IPS DF 6.9 (cell line): ENCODE measurements around the gene ECEL1.
A peak's percentile ranks its signal among the peaks of the same experiment; 100 is the strongest.

ENCODE experiments used
- DNase-seq: peaks from one replicate; pipeline ENCODE4 v3.0.0-alpha.2; 2013; ENCODE audit warnings: low read depth, low spot score
- H3K27ac ChIP-seq: one replicate; pipeline ENCODE4 v1.5.1; 2013; ENCODE audit warnings: low read length, control low read depth
- H3K27me3 ChIP-seq: 2 replicates; pipeline ENCODE4 v1.6.1; 2013; ENCODE audit warnings: mild to moderate bottlenecking, low read length; ENCODE audit not compliant: control insufficient read depth, insufficient read depth
- H3K36me3 ChIP-seq: 2 replicates; pipeline ENCODE4 v1.6.1; 2013; ENCODE audit warnings: low read length; ENCODE audit not compliant: control insufficient read depth, insufficient read depth
- H3K4me1 ChIP-seq: 2 replicates; pipeline ENCODE4 v1.6.1; 2013; ENCODE audit warnings: low read length; ENCODE audit not compliant: control insufficient read depth, insufficient read depth
- H3K4me3 ChIP-seq: 2 replicates; pipeline ENCODE4 v1.5.1; 2013; ENCODE audit warnings: mild to moderate bottlenecking, low read length
- H3K9me3 ChIP-seq: 2 replicates; pipeline ENCODE4 v1.6.1; 2013; ENCODE audit warnings: low read length, inconsistent platforms; ENCODE audit not compliant: control insufficient read depth, insufficient read depth
- WGBS: extraction: QIAGEN DNeasy Blood & Tissue Kit; methylation state at CpG from one replicate; pipeline ENCODE4 v1.1.7; 2013; ENCODE audit warnings: mixed read lengths, missing lambda C conversion rate; ENCODE audit not compliant: insufficient read length, insufficient coverage; 5-methylcytosine and 5-hydroxymethylcytosine counted together

Gene ECEL1

GRCh38 chr2:232490221-232491138, 2.8 kb upstream of the ECEL1 start:
- no peaks in the 10 kb centered on the region; the same call in 1 of the 2 replicates for H3K36me3 ChIP-seq
- H3K4me3 ChIP-seq = no peak overlapping the region
- peaks cover 9% of the 10 kb centered on the region for H3K4me1 ChIP-seq
- no peaks in the 10 kb centered on the region for H3K9me3 ChIP-seq
- H3K27ac ChIP-seq = no peak overlapping the region
- no CpG with 5 or more reads among the region's 30 CpGs for WGBS
- peaks cover 21% of the 10 kb centered on the region for H3K27me3 ChIP-seq
- no peak for DNase-seq

GRCh38 chr2:232489516-232490220, 2.0 kb upstream of the ECEL1 start:
- Histone ChIP-seq H3K4me1 (peaks cover 9% of the 10 kb centered on the region), H3K27ac (no peak overlapping the region), H3K36me3 (no peaks in the 10 kb centered on the region; the same call in 1 of the 2 replicates), H3K4me3 (no peak overlapping the region), H3K9me3 (no peaks in the 10 kb centered on the region), H3K27me3 (peaks cover 29% of the 10 kb centered on the region)
- DNase-seq = no peak
- WGBS = no CpG with 5 or more reads among the region's 9 CpGs

GRCh38 chr2:232488721-232489300, 1.2 kb upstream of the ECEL1 start:
- no CpG with 5 or more reads among the region's 5 CpGs for WGBS
- Histone ChIP-seq H3K27me3 (peaks cover 35% of the 10 kb centered on the region), H3K4me1 (peaks cover 7% of the 10 kb centered on the region), H3K9me3 (no peaks in the 10 kb centered on the region), H3K36me3 (no peaks in the 10 kb centered on the region; the same call in 1 of the 2 replicates), H3K27ac (no peak overlapping the region), H3K4me3 (no peak overlapping the region)
- DNase-seq = no peak

GRCh38 chr2:232488097-232488711, 570 bp upstream of the ECEL1 start:
- Histone ChIP-seq H3K9me3 (no peaks in the 10 kb centered on the region), H3K27me3 (peaks cover 35% of the 10 kb centered on the region), H3K36me3 (no peaks in the 10 kb centered on the region; the same call in 1 of the 2 replicates), H3K4me3 (peak overlapping the region; percentile 39; the same call in 1 of the 2 replicates), H3K4me1 (peaks cover 6% of the 10 kb centered on the region), H3K27ac (no peak overlapping the region)
- WGBS = no CpG with 5 or more reads among the region's 16 CpGs
- DNase-seq = no peak

- H3K4me3 ChIP-seq = peak overlapping the region; percentile 39; the same call in 1 of the 2 replicates
Measured at GRCh38 chr2:232486558-232487384, 863 bp downstream of the ECEL1 start.

GRCh38 chr2:232485757-232486557, 1.7 kb downstream of the ECEL1 start:
- DNase-seq = no peak
- no CpG with 5 or more reads among the region's 111 CpGs for WGBS
- no peaks in the 10 kb centered on the region for H3K9me3 ChIP-seq
- peak overlapping the region; percentile 39; the same call in 1 of the 2 replicates for H3K4me3 ChIP-seq
- H3K27ac ChIP-seq = no peak overlapping the region
- peaks cover 6% of the 10 kb centered on the region for H3K4me1 ChIP-seq
- no peaks in the 10 kb centered on the region; the same call in 1 of the 2 replicates for H3K36me3 ChIP-seq
- H3K27me3 ChIP-seq = peaks cover 35% of the 10 kb centered on the region

More at GRCh38 chr2:232486558-232487384, 863 bp downstream of the ECEL1 start:
- WGBS = no CpG with 5 or more reads among the region's 74 CpGs
- H3K9me3 ChIP-seq = no peaks in the 10 kb centered on the region
- peaks cover 6% of the 10 kb centered on the region for H3K4me1 ChIP-seq
- DNase-seq = no peak
- no peaks in the 10 kb centered on the region; the same call in 1 of the 2 replicates for H3K36me3 ChIP-seq
- H3K27me3 ChIP-seq = peaks cover 35% of the 10 kb centered on the region
- no peak overlapping the region for H3K27ac ChIP-seq

- Histone ChIP-seq H3K36me3 (no peaks in the 10 kb centered on the region; the same call in 1 of the 2 replicates), H3K27ac (no peak overlapping the region), H3K4me1 (peaks cover 4% of the 10 kb centered on the region), H3K9me3 (no peaks in the 10 kb centered on the region), H3K4me3 (peak overlapping the region; percentile 39; the same call in 1 of the 2 replicates), H3K27me3 (peaks cover 35% of the 10 kb centered on the region)
- no CpG with 5 or more reads among the region's 22 CpGs for WGBS
- DNase-seq = no peak
Measured at GRCh38 chr2:232485348-232485756, 2.3 kb downstream of the ECEL1 start.

GRCh38 chr2:232484628-232485347, 2.8 kb downstream of the ECEL1 start:
- Histone ChIP-seq H3K4me1 (peaks cover 4% of the 10 kb centered on the region), H3K27ac (no peak overlapping the region), H3K4me3 (no peak overlapping the region), H3K9me3 (no peaks in the 10 kb centered on the region), H3K27me3 (peaks cover 35% of the 10 kb centered on the region), H3K36me3 (no peaks in the 10 kb centered on the region; the same call in 1 of the 2 replicates)
- no peak for DNase-seq
- WGBS = no CpG with 5 or more reads among the region's 12 CpGs
